Measurements from ENCODE around the gene GALNT1. TPM values are rescaled to one million over a fixed set of nuclear protein-coding genes. Genes with fewer than 3 reads are reported as not detected.

Gene GALNT1
- total RNA-seq, 2 donors from 2014 or later, result 40.2 to 50.6 TPM

GRCh38 chr18:35581898-35582641 lies 530 bp downstream of the GALNT1 start:
- peak overlapping the region; percentile 46 to 61 for H3K4me3 ChIP-seq
- no peaks in the 10 kb centered on the region for H3K36me3 ChIP-seq
- intact Hi-C loops (cut with DNase I), result no loop called here
- TF ChIP-seq POLR2A (IDR thresholded peaks at IDR 0.05) (no peak), POLR2AphosphoS5 (IDR thresholded peaks at IDR 0.05) (no peak), CTCF (IDR thresholded peaks at IDR 0.05) (no peak)
- H3K4me1 ChIP-seq (replicated peaks), result peaks cover 5% of the 10 kb centered on the region
- H3K9me3 ChIP-seq, result no peaks in the 10 kb centered on the region
- no peaks in the 10 kb centered on the region for H3K27me3 ChIP-seq (replicated peaks; ENCODE audit: insufficient read depth)
- DNase-seq (ENCODE audit: low spot score), result no peak
- peak overlapping the region; percentile 57 to 65 for H3K27ac ChIP-seq
- 2% methylated on average over 37 of the region's 51 CpGs for WGBS

GRCh38 chr18:35582899-35583558 lies 1.5 kb downstream of the GALNT1 start:
- TF ChIP-seq POLR2AphosphoS5 (IDR thresholded peaks at IDR 0.05) (peak; percentile 56), CTCF (IDR thresholded peaks at IDR 0.05) (no peak), POLR2A (IDR thresholded peaks at IDR 0.05) (no peak)
- 33% methylated on average over 6 of the region's 6 CpGs for WGBS
- Histone ChIP-seq H3K27me3 (replicated peaks; ENCODE audit: insufficient read depth) (no peaks in the 10 kb centered on the region), H3K4me3 (no peak overlapping the region), H3K9me3 (no peaks in the 10 kb centered on the region), H3K27ac (peak overlapping the region in 1 of 2 donors; percentile 57), H3K4me1 (replicated peaks) (peaks cover 5% of the 10 kb centered on the region), H3K36me3 (no peaks in the 10 kb centered on the region)
- intact Hi-C loops (cut with DNase I), result no loop called here
- DNase-seq (ENCODE audit: low spot score), result peak; percentile 26

GRCh38 chr18:35584735-35585134 lies 3.2 kb downstream of the GALNT1 start:
- no peak overlapping the region for H3K27ac ChIP-seq
- no peak for DNase-seq (ENCODE audit: low spot score)
- H3K4me1 ChIP-seq (replicated peaks), result peaks cover 5% of the 10 kb centered on the region
- no peak for TF ChIP-seq CTCF (IDR thresholded peaks at IDR 0.05)
- TF ChIP-seq POLR2A (IDR thresholded peaks at IDR 0.05), result no peak
- TF ChIP-seq POLR2AphosphoS5 (IDR thresholded peaks at IDR 0.05), result no peak
- intact Hi-C loops (cut with DNase I), result no loop called here
- H3K36me3 ChIP-seq, result no peaks in the 10 kb centered on the region
- H3K27me3 ChIP-seq (replicated peaks; ENCODE audit: insufficient read depth), result no peaks in the 10 kb centered on the region
- H3K9me3 ChIP-seq, result no peaks in the 10 kb centered on the region
- WGBS, result 88% methylated on average over 5 of the region's 5 CpGs
- H3K4me3 ChIP-seq, result no peak overlapping the region

- Histone ChIP-seq H3K4me3 (no peak overlapping the region), H3K4me1 (replicated peaks) (peaks cover 5% of the 10 kb centered on the region), H3K36me3 (no peaks in the 10 kb centered on the region), H3K27ac (no peak overlapping the region), H3K27me3 (replicated peaks; ENCODE audit: insufficient read depth) (no peaks in the 10 kb centered on the region), H3K9me3 (no peaks in the 10 kb centered on the region)
- no peak for DNase-seq (ENCODE audit: low spot score)
- 98% methylated on average over 1 of the region's 1 CpG for WGBS
- no peak for TF ChIP-seq POLR2A (IDR thresholded peaks at IDR 0.05)
- TF ChIP-seq CTCF (IDR thresholded peaks at IDR 0.05), result no peak
- no peak for TF ChIP-seq POLR2AphosphoS5 (IDR thresholded peaks at IDR 0.05)
- intact Hi-C loops (cut with DNase I), result no loop called here
Observed at GRCh38 chr18:35585608-35586007, 4.1 kb downstream of the GALNT1 start.

Data from prostate gland (tissue), 2 donors.